Spleen (tissue), 11 donors: ENCODE results near the gene CD209. TPM values are rescaled to one million over a fixed set of nuclear protein-coding genes. Genes with fewer than 3 reads are reported as not detected.
A peak's percentile ranks its signal among the peaks of the same experiment; 100 is the strongest.

Experiments
- DNase-seq: peaks from one replicate; pipeline ENCODE4 v3.0.0-alpha.2; 2020
- H3K27ac ChIP-seq, 8 donors: fragments of 200-600 bp; sonication (generic) in 7 of 8; 1 replicate in 4 of 8; 2 replicates in 4 of 8; pipeline versions ENCODE4 v1.5.0 to v1.8.0; 2016 to 2021; ENCODE audit warnings: inconsistent platforms in 4 of 8, mild to moderate bottlenecking in 4 of 8, moderate library complexity in 1 of 8
- H3K27me3 ChIP-seq, 7 donors: fragments of 200-600 bp; sonication (generic) in 6 of 7; replicated peaks in 1 of 7; 1 replicate in 4 of 7; 2 replicates in 3 of 7; pipeline versions ENCODE4 v1.5.0 to v1.8.0; 2016 to 2021; ENCODE audit warnings: inconsistent platforms in 3 of 7, mild to moderate bottlenecking in 1 of 7
- H3K36me3 ChIP-seq, 6 donors: fragments of 200-600 bp; sonication (generic) in 5 of 6; 1 replicate in 4 of 6; 2 replicates in 2 of 6; pipeline versions ENCODE4 v1.5.0 to v1.8.0; 2016 to 2021; ENCODE audit warnings: inconsistent platforms in 2 of 6
- H3K4me1 ChIP-seq, 6 donors: fragments of 200-600 bp; sonication (generic) in 5 of 6; 1 replicate in 3 of 6; 2 replicates in 3 of 6; pipeline versions ENCODE4 v1.5.0 to v1.8.0; 2016 to 2021; ENCODE audit warnings: inconsistent platforms in 3 of 6
- H3K4me3 ChIP-seq, 8 donors: fragments of 200-600 bp; sonication (generic) in 7 of 8; 1 replicate in 4 of 8; 2 replicates in 4 of 8; pipeline versions ENCODE4 v1.5.0 to v1.8.0; 2016 to 2021; ENCODE audit warnings: inconsistent platforms in 4 of 8, mild to moderate bottlenecking in 4 of 8, moderate library complexity in 2 of 8
- H3K9me3 ChIP-seq, 8 donors: fragments of 200-600 bp; sonication (generic) in 7 of 8; 1 replicate in 4 of 8; 2 replicates in 4 of 8; pipeline versions ENCODE4 v1.5.0 to v1.8.0; 2016 to 2021; ENCODE audit warnings: inconsistent platforms in 4 of 8
- POLR2A ChIP-seq, 3 donors: fragments of 450-650 bp; IDR thresholded peaks; one replicate each; pipeline ENCODE4 v1.5.1; 2017; ENCODE audit warnings: antibody characterized with exemption in 3 of 3, mild to moderate bottlenecking in 1 of 3
- POLR2AphosphoS5 ChIP-seq, 3 donors: sonication (generic); formaldehyde crosslinking; IDR thresholded peaks; one replicate each; pipeline ENCODE4 v1.5.1; 2017; ENCODE audit warnings: antibody characterized with exemption in 3 of 3
- WGBS, 5 donors: extraction: QIAGEN DNeasy Blood & Tissue Kit in 3 of 5; methylation state at CpG; one replicate each; pipeline versions ENCODE4 v1.1.5 to v1.1.7; 2013 to 2018; 5-methylcytosine and 5-hydroxymethylcytosine counted together
- intact Hi-C: fragments of 100-400 bp; cut with DNase I; formaldehyde crosslinking; loops from one replicate; pipeline ENCODE4 v1.15.0; 2023; ENCODE audit warnings: low total_unique reads
- polyA plus RNA-seq, 3 donors: library from polyadenylated mRNA; stranded (reverse); fragments of 200-250 nt; gene quantifications; one replicate each; pipeline ENCODE4 v1.2.1, GENCODE V29; 2013
- total RNA-seq, 7 donors: library from RNA; depleted of rRNA in 3 of 7; stranded (reverse); fragments of >200 nt in 3 of 7; fragmentation: NEBNext Ultra II Directional in 4 of 7; extraction: Animal tissue kit (Norgen Biotek cat#: 25700) in 4 of 7; gene quantifications; one replicate each; pipeline versions ENCODE4 v1.1.0 to v1.2.1, GENCODE V29; 2016 to 2021
- TF ChIP-seq, protein P1 (sequence below), 11 experiments: fragments of 200-600 bp in 7 of 11; fragments of 450-650 bp in 4 of 11; sonication (generic) in 4 of 11; IDR thresholded peaks in 8 of 11; conservative IDR thresholded peaks in 3 of 11; 1 replicate in 7 of 11; 2 replicates in 4 of 11; pipeline versions ENCODE4 v1.4.0 to v1.8.0; 2016 to 2021; ENCODE audit warnings: antibody characterized with exemption in 11 of 11, inconsistent platforms in 4 of 11, mild to moderate bottlenecking in 1 of 11
- donor health status: healthy with polysubstance abuse.
- donor health status: DM: no; HTN: no; CAD: no; lungs with moderate emphysema.
- donor health status: DM: no; HTN: no; CAD: no.
- donor health status: Bipolar disorder and iron deficiency.
- donor health status: healthy.
- donor health status: DM: no; HTN: no; CAD: no.
- donor health status: DM: yes; HTN: yes; CAD: no.

Gene CD209
- total and polyA plus RNA-seq, 10 donors, result 0.42 to 22.2 (median 1.5) TPM

DNA sequence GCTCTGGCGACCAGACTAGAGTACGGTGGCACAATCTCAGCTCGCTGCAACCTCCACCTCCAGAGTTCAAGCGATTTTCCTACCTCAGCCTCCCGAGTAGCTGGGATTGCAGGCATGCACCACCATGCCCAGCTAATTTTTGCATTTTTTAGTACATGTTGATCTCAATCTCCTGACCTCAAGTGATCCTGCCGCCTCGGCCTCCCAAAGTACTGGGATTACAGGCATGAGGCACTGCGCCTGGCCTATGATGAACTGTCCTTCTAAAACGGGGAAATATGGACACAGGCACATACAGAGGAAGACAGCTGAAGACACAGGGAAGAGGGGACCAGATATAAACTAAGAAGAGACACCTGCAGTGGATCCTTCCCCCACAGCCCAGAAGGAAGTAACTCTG lies 28.4 kb upstream of the CD209 start:
- Histone ChIP-seq H3K4me1 (peaks cover 0 to 27% (median 12%) of the 10 kb centered on the region in 6 donors), H3K36me3 (no peaks in the 10 kb centered on the region), H3K27me3 (peaks cover 0 to 10% (median 0%) of the 10 kb centered on the region in 7 donors), H3K9me3 (no peaks in the 10 kb centered on the region), H3K27ac (no peak overlapping the region), H3K4me3 (no peak overlapping the region)
- intact Hi-C loops, result no loop called here
- DNase-seq, result no peak
- TF ChIP-seq POLR2A (IDR thresholded peaks at IDR 0.05) (no peak), POLR2AphosphoS5 (IDR thresholded peaks at IDR 0.05) (no peak)
- TF ChIP-seq, protein P1, sequence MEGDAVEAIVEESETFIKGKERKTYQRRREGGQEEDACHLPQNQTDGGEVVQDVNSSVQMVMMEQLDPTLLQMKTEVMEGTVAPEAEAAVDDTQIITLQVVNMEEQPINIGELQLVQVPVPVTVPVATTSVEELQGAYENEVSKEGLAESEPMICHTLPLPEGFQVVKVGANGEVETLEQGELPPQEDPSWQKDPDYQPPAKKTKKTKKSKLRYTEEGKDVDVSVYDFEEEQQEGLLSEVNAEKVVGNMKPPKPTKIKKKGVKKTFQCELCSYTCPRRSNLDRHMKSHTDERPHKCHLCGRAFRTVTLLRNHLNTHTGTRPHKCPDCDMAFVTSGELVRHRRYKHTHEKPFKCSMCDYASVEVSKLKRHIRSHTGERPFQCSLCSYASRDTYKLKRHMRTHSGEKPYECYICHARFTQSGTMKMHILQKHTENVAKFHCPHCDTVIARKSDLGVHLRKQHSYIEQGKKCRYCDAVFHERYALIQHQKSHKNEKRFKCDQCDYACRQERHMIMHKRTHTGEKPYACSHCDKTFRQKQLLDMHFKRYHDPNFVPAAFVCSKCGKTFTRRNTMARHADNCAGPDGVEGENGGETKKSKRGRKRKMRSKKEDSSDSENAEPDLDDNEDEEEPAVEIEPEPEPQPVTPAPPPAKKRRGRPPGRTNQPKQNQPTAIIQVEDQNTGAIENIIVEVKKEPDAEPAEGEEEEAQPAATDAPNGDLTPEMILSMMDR (IDR thresholded peaks at IDR 0.05 in 8 of 11, conservative IDR thresholded peaks at IDR 0.05 in 3 of 11), result no peak
- WGBS, 5 donors, result 84 to 95% (median 90%) methylated on average over 9 of the region's 9 CpGs

DNA sequence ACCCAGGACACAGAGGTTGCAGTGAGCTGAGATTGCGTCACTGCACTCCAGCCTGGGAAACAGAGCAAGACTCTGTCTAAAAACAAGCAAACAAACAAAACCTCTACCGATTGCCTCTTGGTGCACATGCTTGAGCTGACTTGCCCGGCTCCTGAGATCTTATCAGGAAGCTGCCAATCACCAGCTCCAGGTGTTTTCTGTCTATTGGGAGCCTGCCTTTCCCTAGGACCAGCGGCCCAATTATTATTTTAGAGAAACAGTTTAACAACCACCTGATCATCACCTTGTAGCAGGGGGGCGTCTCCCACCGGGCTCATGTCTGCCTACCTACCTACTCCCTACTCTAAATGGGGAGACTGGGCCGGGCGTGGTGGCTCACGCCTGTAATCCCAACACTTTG lies 26.5 kb upstream of the CD209 start:
- intact Hi-C loops, result no loop called here
- TF ChIP-seq, protein P1 (IDR thresholded peaks at IDR 0.05 in 8 of 11, conservative IDR thresholded peaks at IDR 0.05 in 3 of 11), result no peak
- TF ChIP-seq POLR2A (IDR thresholded peaks at IDR 0.05) (no peak), POLR2AphosphoS5 (IDR thresholded peaks at IDR 0.05) (no peak)
- no peaks in the 10 kb centered on the region for H3K36me3 ChIP-seq
- H3K9me3 ChIP-seq, result no peaks in the 10 kb centered on the region
- no peak overlapping the region for H3K27ac ChIP-seq
- H3K4me1 ChIP-seq, result peaks cover 0 to 27% (median 11%) of the 10 kb centered on the region in 6 donors
- H3K27me3 ChIP-seq, result peaks cover 0 to 4% (median 0%) of the 10 kb centered on the region in 7 donors
- no peak overlapping the region for H3K4me3 ChIP-seq
- no peak for DNase-seq
- 78 to 88% (median 82%) methylated on average over 9 of the region's 9 CpGs for WGBS, 5 donors

DNA sequence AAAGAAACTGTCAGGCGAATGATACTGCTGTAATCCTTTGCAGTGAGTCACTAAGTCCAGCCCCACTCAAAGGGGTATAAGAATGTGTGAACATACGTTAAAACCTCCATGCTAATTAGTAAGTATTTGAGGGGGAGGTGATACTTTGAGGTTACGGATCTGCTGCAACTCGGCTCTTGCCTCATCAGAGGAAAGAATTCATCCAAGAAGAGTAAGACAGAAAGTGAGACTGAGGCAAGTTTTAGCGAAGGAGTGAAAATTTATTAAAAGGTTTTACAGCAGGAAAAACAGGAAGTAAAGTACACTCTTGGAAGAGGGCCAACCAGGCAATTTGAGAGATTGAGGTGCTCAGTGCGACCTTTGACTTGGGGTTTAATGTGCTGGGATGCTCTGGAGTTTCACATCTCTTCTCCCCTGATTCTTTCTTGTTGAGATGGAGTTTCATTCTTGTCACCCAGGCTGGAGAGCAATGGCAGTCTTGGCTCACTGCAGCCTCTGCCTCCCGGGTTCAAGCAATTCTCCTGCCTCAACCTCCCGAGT lies 25.5 kb upstream of the CD209 start:
- no peak for DNase-seq
- 25 to 42% (median 33%) methylated on average over 8 of the region's 8 CpGs for WGBS, 5 donors
- Histone ChIP-seq H3K27ac (peak overlapping the region in 2 of 8 donors; percentile 15 to 21), H3K36me3 (no peaks in the 10 kb centered on the region), H3K27me3 (peaks cover 0 to 7% (median 0%) of the 10 kb centered on the region in 7 donors), H3K4me3 (no peak overlapping the region), H3K4me1 (peaks cover 0 to 20% (median 9%) of the 10 kb centered on the region in 6 donors), H3K9me3 (no peaks in the 10 kb centered on the region)
- TF ChIP-seq POLR2AphosphoS5 (IDR thresholded peaks at IDR 0.05) (no peak), POLR2A (IDR thresholded peaks at IDR 0.05) (no peak)
- TF ChIP-seq, protein P1 (IDR thresholded peaks at IDR 0.05 in 8 of 11, conservative IDR thresholded peaks at IDR 0.05 in 3 of 11), result no peak
- intact Hi-C loops, result no loop called here

DNA sequence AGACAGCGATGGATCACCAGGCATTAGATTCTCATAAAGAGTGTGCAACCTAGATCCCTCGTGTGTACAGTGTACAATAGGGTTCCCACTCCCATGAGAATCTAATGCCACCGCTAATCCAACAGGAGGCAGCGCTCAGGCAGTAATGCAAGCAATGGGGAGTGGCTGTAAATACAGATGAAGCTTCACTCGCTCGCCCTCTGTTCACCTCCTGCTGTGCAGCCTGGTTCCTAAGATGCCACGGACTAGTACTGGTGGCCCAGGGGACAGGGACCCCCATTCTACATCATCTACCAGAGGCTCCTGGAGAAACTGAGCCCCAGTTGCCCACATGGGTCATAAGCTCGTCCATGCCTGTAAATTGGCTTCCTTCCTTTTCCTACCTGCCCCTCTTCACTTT lies 23.7 kb upstream of the CD209 start:
- peak; percentile 15 for DNase-seq
- Histone ChIP-seq H3K4me1 (peaks cover 0 to 20% (median 9%) of the 10 kb centered on the region in 6 donors), H3K27me3 (peaks cover 0 to 13% (median 0%) of the 10 kb centered on the region in 7 donors), H3K4me3 (no peak overlapping the region), H3K36me3 (no peaks in the 10 kb centered on the region), H3K9me3 (no peaks in the 10 kb centered on the region), H3K27ac (no peak overlapping the region)
- 76 to 80% (median 78%) methylated on average over 8 of the region's 8 CpGs for WGBS, 5 donors
- TF ChIP-seq POLR2AphosphoS5 (IDR thresholded peaks at IDR 0.05), result no peak
- TF ChIP-seq, protein P1 (IDR thresholded peaks at IDR 0.05 in 8 of 11, conservative IDR thresholded peaks at IDR 0.05 in 3 of 11), result no peak
- no peak for TF ChIP-seq POLR2A (IDR thresholded peaks at IDR 0.05)
- intact Hi-C loops, result no loop called here
